SU-DHL-6 (cell line): ENCODE results near the gene PSMD14.

Experiments
- EZH2phosphoT487 ChIP-seq: fragments of 200-600 bp; sonication (generic), shearing (Covaris generic); conservative IDR thresholded peaks from 2 replicates; pipeline ENCODE4 v1.6.1; 2018; ENCODE audit warnings: mild to moderate bottlenecking, antibody characterized with exemption, low read length, moderate library complexity, mixed read lengths
- TF ChIP-seq, protein P1 (sequence below): fragments of 200-600 bp; sonication (generic); IDR thresholded peaks from one replicate; pipeline ENCODE4 v1.5.1; 2017; ENCODE audit warnings: antibody characterized with exemption, mild to moderate bottlenecking, low read length, moderate library complexity; ENCODE audit not compliant: insufficient read depth, poor library complexity, severe bottlenecking

DNA sequence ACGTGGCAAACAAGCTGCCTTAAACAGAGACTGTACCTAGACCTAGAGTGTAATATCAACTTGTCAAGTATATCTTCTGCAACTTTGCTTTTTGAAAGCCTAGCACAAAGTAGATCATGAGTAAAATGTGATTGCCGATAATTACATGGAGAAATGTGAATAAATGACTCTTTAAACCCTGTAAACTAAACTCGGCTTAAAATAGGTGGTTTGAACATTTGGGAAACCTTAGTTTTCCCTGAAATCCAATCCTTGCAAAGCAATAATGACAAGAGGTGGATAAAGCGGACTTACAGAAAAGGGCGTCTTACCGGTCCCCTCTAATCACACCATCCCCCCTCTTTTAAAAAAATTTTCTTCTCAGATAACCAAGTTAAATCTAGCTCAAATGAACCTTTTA lies 549 bp upstream of the PSMD14 start:
- TF ChIP-seq, protein P1, sequence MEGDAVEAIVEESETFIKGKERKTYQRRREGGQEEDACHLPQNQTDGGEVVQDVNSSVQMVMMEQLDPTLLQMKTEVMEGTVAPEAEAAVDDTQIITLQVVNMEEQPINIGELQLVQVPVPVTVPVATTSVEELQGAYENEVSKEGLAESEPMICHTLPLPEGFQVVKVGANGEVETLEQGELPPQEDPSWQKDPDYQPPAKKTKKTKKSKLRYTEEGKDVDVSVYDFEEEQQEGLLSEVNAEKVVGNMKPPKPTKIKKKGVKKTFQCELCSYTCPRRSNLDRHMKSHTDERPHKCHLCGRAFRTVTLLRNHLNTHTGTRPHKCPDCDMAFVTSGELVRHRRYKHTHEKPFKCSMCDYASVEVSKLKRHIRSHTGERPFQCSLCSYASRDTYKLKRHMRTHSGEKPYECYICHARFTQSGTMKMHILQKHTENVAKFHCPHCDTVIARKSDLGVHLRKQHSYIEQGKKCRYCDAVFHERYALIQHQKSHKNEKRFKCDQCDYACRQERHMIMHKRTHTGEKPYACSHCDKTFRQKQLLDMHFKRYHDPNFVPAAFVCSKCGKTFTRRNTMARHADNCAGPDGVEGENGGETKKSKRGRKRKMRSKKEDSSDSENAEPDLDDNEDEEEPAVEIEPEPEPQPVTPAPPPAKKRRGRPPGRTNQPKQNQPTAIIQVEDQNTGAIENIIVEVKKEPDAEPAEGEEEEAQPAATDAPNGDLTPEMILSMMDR = no peak
- no peak for TF ChIP-seq EZH2phosphoT487
